NB4 (cell line): ENCODE data around the gene PLSCR1.
A peak's percentile ranks its signal among the peaks of the same experiment; 100 is the strongest.

Experiments used
- DNase-seq: peaks from one replicate; pipeline ENCODE4 v3.0.0; 2010; ENCODE audit warnings: low read depth
- H3K4me3 ChIP-seq: one replicate; pipeline ENCODE4 v1.5.1; 2011; ENCODE audit warnings: mild to moderate bottlenecking, low read depth, low read length, moderate library complexity
- CTCF ChIP-seq: IDR thresholded peaks from one replicate; pipeline ENCODE4 v1.5.1; 2012; ENCODE audit warnings: low read depth, low read length
- MAX ChIP-seq: IDR thresholded peaks from 2 replicates; pipeline ENCODE4 v1.6.1; 2011; ENCODE audit warnings: low read depth, low read length
- MYC ChIP-seq: IDR thresholded peaks from 2 replicates; pipeline ENCODE4 v1.6.1; 2011; ENCODE audit warnings: low read depth, low read length
- POLR2A ChIP-seq: IDR thresholded peaks from 2 replicates; pipeline ENCODE4 v1.6.1; 2011; ENCODE audit warnings: mild to moderate bottlenecking; ENCODE audit not compliant: insufficient read length; ENCODE audit errors: extremely low read depth

The PLSCR1 gene

GRCh38 chr3:146507331-146508120 lies 36.9 kb downstream of the PLSCR1 start:
- no peak overlapping the region for H3K4me3 ChIP-seq
- TF ChIP-seq MYC (no peak), MAX (no peak), POLR2A (no peak), CTCF (no peak)
- no peak for DNase-seq

GRCh38 chr3:146505516-146505915 lies 38.9 kb downstream of the PLSCR1 start:
- H3K4me3 ChIP-seq = no peak overlapping the region
- no peak for TF ChIP-seq MAX
- TF ChIP-seq POLR2A = no peak
- no peak for DNase-seq

GRCh38 chr3:146504498-146505197 lies 39.8 kb downstream of the PLSCR1 start:
- H3K4me3 ChIP-seq = no peak overlapping the region
- TF ChIP-seq CTCF (no peak), MAX (no peak), POLR2A (no peak), MYC (no peak)
- no peak for DNase-seq

GRCh38 chr3:146503461-146504202 lies 40.8 kb downstream of the PLSCR1 start:
- no peak overlapping the region for H3K4me3 ChIP-seq
- no peak for TF ChIP-seq POLR2A
- no peak for TF ChIP-seq CTCF
- TF ChIP-seq MYC = no peak
- TF ChIP-seq MAX = no peak
- peak; percentile 2 for DNase-seq

GRCh38 chr3:146502887-146503460 lies 41.4 kb downstream of the PLSCR1 start:
- no peak for DNase-seq
- TF ChIP-seq CTCF = no peak
- TF ChIP-seq MAX = no peak
- TF ChIP-seq MYC = no peak
- no peak for TF ChIP-seq POLR2A
- no peak overlapping the region for H3K4me3 ChIP-seq

GRCh38 chr3:146501752-146502151 lies 42.7 kb downstream of the PLSCR1 start:
- DNase-seq = no peak
- no peak for TF ChIP-seq MAX
- no peak overlapping the region for H3K4me3 ChIP-seq
